GM12892 (cell line): ENCODE measurements around the gene HSD11B1. TPM values are rescaled to one million over a fixed set of nuclear protein-coding genes. Genes with fewer than 3 reads are reported as not detected.

ENCODE experiments used
- DNase-seq: peaks from one replicate; pipeline ENCODE4 v3.0.0; 2011; ENCODE audit not compliant: insufficient read length
- FAIRE-seq: peaks from 2 replicates; lab custom pipeline; 2011; peaks lifted over from hg19 to GRCh38; lab: Jason Lieb, UNC
- POLR2A ChIP-seq: IDR thresholded peaks from 2 replicates; pipeline ENCODE4 v1.6.1; 2011; ENCODE audit warnings: low read depth, low read length, control low read depth
- POLR2AphosphoS5 ChIP-seq: IDR thresholded peaks from 2 replicates; pipeline ENCODE4 v1.6.1; 2011; ENCODE audit warnings: low read depth, low read length, control low read depth
- TAF1 ChIP-seq: IDR thresholded peaks from 2 replicates; pipeline ENCODE4 v1.6.1; 2011; ENCODE audit warnings: low read depth, mild to moderate bottlenecking, control low read depth, low read length, borderline replicate concordance
- polyA plus RNA-seq: library from polyadenylated mRNA; unstranded; fragments of >200 nt; gene quantifications from one replicate; pipeline ENCODE4 v1.2.1, GENCODE V29; 2012; ENCODE audit warnings: missing spikeins, inconsistent platforms; ENCODE audit not compliant: missing spikeins

The HSD11B1 gene
- polyA plus RNA-seq: 0.32 TPM

DNA sequence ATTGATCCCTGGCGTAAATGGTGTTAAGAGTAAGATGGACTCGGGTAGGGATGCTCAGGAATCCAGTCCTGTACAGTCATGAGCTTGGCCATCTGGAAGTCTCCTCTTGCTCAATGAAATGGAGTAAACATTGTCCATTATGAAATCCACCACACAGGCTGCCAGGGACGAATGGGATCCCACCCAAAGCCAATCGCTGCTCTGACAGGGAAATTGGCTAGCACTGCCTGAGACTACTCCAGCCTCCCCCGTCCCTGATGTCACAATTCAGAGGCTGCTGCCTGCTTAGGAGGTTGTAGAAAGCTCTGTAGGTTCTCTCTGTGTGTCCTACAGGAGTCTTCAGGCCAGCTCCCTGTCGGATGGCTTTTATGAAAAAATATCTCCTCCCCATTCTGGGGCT is at the start of gene HSD11B1:
Gene HSD11B1, plus strand, starts transcription at position 263 of the 400 bp plus-strand sequence. Its CDS starts 97 bp downstream, at position 360.
- TF ChIP-seq TAF1 (no peak), POLR2A (no peak), POLR2AphosphoS5 (no peak)
- FAIRE-seq (no peak), DNase-seq (no peak)

DNA sequence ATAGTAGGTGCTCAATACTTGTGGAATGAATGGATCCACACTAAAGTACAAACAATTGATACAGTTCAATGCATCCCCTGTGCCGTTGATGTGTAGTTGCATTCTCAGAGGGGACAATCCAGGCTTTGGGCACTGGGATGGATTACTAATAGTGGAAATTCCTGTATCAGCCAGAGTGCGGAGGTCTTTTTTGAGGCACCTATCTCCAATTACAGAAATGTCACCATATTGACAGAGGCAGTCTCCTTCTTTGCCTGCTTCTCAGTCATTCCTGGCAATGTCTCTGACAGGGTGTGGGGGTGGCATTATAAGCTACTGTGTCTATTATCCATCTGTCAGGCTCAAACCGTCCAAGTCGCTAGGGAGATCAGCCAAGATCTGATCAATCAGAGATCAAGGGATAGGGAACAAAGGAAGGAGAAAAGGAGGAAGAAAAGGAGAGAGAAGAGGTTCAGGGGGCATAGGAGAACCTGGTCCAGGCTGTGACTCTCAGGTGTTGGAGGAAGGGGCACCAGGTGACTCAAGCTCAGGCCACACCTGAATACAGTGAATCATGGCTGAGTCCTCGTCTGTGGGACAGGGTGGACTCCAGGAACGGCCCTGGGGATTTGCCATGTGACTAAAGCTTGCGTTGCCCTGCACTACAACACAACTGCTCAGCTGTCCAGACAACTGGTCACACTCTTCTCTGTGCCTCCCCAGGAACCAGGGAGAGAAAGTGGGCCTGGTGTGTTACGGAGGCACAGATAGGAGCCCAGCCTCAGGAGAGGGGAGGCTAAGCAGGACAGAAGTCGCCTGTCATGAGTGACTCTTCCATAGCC is 49.0 kb upstream of the HSD11B1 start:
- no peak for TF ChIP-seq TAF1
- no peak for TF ChIP-seq POLR2A
- TF ChIP-seq POLR2AphosphoS5: no peak
- DNase-seq (no peak), FAIRE-seq (no peak)

DNA sequence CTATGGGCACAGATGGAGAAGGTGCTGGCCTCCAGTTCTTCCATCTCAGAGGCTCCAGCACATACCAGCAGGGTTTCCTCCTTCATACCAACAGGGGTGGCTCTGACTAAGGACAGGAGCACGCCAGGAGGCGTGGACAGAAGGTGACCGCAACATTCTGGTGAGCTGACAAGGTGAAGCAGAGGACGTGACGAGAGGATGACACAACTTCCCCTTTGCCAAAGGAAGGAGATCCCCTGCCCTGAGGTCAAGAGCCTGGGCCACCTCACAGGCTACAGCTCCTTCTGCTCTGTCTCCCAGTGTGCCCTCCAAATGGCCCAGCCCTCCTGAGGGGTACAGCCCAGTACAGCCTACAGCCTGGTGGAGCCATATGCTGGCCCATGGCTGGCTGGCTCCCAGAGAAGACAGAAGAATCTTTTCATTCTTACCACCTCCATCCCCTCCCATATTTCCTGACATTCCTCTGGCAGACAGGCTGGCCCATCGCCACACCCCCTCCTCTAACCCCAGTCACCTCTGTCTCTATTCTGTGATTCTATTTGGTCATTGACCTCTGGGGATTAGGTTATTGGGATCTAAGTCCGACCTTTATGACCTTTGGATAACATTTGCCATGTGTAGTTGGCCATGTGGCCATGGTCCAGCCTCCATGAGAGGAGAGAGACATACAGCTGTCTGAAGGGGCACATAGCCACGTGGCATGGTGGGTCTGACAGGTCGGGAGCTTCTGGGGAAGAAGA is 47.3 kb upstream of the HSD11B1 start:
- FAIRE-seq (peak; percentile 61), DNase-seq (no peak)
- no peak for TF ChIP-seq TAF1
- TF ChIP-seq POLR2AphosphoS5: no peak
- no peak for TF ChIP-seq POLR2A

DNA sequence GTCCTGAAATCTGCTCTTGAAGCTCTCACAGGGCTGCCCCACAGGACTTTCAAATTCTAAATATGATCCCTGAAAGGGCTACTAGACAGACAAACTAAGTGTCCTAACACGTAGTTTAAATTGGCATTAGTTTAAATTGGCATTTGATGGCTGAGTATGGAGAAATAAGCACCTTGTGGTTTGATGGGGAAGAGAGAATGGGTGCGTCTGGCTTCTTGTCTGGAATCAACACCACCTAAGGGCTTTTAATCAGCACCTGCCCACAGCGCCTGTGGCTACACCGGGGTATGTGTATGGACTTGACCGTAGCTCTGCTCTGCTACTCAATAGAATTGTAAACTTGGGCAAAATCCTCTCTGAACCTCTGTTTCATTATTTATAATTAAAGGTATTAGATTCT is 46.7 kb upstream of the HSD11B1 start:
- FAIRE-seq: no peak

DNA sequence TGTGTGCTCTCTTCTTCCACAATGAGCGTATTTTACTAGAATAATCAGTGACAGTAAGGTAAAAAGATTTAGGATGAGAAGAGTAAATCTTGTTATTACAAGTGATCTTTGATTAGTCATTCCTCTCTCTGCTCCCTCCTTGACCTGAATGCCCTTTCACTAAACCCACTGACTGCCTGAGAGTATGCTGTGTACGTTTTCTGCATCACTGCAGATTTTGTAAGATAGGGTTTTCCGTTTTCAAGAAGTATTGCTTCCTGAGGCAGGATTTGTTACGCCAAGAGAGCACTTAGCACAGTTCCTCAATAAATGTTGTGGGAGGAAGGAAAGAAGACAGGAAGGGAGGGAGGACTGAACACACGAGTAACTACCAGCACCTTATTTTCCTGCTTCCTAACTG is 44.7 kb upstream of the HSD11B1 start:
- no peak for TF ChIP-seq POLR2A
- no peak for TF ChIP-seq POLR2AphosphoS5
- no peak for TF ChIP-seq TAF1
- FAIRE-seq (peak; percentile 80), DNase-seq (no peak)

More for the DNA sequence above, 46.7 kb upstream of the HSD11B1 start:
- no peak for DNase-seq
- TF ChIP-seq POLR2A: no peak
- TF ChIP-seq POLR2AphosphoS5: no peak
- TF ChIP-seq TAF1: no peak

DNA sequence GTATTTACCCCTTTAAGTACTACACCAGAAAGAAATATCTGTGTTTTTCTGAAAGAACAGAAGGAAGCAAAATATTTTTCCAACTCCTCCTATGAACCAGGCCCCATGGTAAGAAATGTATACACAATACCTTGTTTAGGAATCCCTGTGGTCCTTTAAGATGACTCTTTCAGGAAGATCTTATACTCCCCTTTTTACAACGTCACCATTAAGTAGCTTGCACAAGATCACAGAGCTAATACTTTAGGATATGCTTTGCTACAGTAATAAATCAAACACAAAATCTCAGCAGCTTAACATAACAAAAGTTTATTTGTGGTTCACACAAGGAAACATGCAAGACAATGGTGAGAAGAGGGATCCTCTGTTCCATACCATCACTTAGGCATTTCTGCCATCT is 43.6 kb upstream of the HSD11B1 start:
- DNase-seq: no peak
- no peak for TF ChIP-seq POLR2AphosphoS5
- TF ChIP-seq POLR2A: no peak
- no peak for TF ChIP-seq TAF1
- FAIRE-seq: no peak

DNA sequence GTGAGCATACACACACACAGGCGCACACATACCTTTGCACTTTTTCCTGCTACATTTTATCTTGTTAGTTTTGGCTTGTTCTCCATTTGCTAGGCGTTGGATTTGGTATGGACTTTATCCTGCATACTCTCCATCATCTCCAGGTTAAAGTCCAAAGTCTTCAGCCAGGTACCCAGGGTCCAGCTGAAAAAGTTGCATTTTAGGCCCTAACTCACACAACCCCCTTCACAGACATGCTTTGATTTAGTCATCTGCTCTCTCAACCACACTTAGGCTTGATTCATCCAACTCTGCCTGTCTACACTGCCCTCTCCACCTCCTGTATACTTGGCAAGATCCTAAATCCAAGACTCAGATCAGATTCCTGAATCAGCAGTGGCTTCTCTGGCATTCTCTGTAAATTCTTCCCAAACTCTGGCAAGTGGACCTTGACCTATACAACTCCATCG is 41.7 kb upstream of the HSD11B1 start:
- no peak for TF ChIP-seq TAF1
- FAIRE-seq (no peak), DNase-seq (no peak)

DNA sequence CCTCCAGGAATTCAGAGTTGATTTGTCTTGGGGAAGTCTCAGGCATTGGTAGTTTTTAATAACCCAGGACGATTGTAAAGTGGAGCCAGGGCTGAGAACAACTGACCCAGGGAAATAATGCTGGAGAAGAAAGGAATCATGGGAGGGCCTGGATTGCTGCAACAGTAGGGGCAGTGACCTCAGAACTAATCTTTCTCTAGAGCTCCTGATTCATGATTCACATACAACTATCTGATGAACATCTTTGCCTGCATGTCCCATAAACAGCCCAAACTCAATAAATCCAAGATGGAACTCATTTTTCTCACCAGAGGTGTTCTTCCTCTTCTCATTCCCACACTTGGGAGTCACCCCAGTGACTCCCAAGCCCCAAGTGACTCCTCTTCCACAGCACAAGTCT is 37.5 kb upstream of the HSD11B1 start:
- no peak for FAIRE-seq
- TF ChIP-seq TAF1: no peak
- TF ChIP-seq POLR2A: no peak
- TF ChIP-seq POLR2AphosphoS5: no peak
- no peak for DNase-seq

DNA sequence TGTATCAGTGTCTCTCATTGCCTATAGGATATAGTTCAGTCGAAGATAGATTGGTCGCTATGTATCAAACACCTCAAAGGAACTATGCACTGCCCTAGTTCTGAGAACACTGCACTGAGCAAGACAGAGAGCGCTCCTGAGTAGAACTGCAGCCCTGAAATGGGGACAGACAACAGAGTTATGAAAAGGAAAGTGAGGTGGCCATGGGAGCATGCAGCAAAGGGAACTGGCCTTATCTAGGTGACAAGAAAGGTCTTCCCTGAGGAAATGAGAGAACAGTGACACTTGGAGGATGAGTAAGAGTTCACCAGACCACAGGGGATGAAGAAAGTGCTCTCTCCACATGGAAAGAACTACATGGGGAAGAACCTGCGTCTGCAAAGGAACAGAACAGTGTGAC is 36.9 kb upstream of the HSD11B1 start:
- TF ChIP-seq TAF1 (no peak), POLR2AphosphoS5 (no peak), POLR2A (no peak)
- FAIRE-seq (no peak), DNase-seq (no peak)

DNA sequence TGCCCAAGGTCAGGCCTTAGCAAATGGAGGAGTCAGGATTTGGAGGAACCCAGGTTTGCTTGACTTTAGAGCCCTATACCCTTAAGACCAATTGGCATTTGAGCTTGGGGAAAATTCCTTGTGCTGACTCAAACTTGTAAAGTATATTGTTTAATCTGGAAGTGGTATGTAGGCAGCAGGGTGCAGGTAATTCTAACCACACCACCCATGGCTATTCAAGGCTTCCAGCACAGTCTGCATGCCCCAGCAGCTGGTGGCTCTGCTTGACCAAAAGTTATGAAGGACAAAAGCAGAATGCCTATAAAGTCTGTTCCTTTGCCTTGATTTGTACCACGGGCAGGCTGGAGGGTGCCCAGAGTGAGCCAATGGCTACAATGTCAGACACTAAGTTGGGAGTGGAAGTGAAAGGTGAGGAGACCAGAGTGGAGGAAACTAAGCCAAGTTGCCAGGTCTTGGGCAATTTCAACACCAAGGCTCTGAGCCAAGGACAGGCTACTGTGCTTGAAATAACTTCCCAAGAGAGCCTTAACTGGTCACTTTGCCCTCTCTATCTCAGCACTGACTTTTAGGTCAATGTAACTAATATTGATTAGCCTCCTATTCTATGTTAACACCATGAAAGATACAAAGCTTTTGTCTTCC is 34.1 kb upstream of the HSD11B1 start:
- no peak for FAIRE-seq
- no peak for TF ChIP-seq POLR2AphosphoS5
- TF ChIP-seq TAF1: no peak
- TF ChIP-seq POLR2A: no peak
- no peak for DNase-seq

DNA sequence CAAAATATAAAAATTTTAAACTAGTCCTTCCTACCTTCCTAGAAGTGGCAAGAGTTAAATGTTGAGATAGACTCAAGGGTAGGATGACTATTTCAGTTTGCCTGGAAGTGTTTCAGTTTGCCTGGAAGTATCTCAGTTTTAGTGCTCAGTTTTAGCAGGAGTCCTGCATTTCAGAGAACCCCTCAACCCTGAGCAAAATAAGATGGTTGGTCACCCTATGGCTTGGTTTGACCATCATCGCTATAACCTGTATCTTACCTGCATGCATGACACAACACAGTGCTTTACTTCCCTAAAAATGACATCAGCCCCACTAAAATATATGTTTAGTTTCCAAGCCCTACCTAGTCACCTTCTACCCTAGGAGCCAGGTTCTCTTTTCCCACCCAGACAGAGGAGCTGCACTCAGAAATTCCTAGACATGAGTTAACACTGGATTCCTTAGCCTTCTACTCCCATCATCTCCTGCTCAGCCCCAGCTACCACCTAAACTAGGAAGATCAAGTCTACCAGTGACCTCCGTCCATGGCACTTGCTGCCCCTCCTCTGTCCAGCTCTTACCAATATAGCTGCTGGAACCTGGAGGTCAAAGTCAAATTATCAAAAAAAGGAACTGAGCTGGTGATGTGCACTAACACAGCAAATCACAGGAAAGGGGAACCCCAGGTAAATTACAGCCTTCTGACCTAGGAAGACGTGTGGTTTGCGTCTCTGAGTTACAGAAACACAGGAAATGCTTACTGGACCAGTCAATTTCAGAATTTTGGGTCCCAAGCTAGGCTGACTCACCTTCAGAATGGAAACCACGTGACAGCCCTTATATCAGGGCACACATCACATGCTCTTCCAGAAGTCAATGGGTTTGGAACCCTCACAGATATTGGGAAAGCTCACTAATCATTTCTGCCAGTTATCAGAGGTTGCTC is 31.7 kb upstream of the HSD11B1 start:
- FAIRE-seq (peak; percentile 89), DNase-seq (peak; percentile 38)
- TF ChIP-seq POLR2AphosphoS5 (no peak), TAF1 (no peak), POLR2A (no peak)
